HG02759 (cell line): ENCODE results near the gene ZFP64.
"Not testable (repeated sequence)": the region's sequence is repeated elsewhere in the genome, so short reads cannot be mapped to it uniquely, and the experiment has no call there.

Experiments
- ATAC-seq: cut with Tn5 transposase; IDR thresholded peaks from one replicate; pipeline ENCODE4 v1.9.1; 2021; ENCODE audit warnings: mild to moderate bottlenecking, moderate library complexity; ENCODE audit not compliant: unreplicated experiment

The ZFP64 gene

DNA sequence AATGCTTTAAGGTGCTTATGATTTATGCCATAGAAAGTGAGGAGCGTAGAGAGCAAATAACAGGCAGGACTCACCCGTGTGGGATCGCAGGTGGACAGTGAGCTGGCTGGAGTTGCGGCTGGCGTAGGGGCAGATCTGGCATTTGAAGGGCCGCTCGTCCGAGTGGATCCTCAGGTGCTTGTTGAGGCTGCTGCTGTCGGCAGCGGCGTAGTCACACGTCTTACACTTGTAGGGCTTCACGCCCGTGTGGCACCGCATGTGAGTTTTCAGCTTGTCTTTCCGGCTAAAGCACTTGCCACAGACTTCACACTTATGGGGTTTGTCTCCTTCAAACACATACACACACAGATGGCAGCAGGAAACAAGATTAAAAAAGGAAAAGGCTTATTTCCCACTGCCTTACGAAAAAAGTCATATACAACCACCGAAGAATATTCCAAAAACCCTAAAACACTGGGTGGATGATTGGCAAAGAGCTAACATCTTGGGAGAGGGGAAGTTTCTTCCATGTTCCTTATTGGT lies 31.5 kb downstream of the ZFP64 start:
- no peak for ATAC-seq

DNA sequence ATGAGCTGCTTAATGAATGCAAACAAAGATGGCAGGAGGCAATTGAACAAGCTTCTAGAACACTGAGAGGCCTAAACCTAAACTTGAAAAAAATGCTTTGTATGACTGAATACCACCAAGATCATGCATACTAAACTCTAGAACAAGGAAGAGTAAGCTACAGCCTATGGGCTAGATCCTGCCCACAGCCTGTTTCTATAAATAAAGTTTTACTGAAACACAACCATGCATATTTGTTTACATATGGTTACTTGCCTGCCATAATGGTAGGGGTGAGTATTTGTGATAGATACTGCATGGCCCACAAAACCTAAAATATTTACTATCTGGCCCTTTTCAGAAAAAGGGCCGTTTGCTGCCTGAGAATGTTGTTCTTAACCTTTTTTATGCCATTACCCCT lies 37.0 kb downstream of the ZFP64 start:
- ATAC-seq, result no peak

DNA sequence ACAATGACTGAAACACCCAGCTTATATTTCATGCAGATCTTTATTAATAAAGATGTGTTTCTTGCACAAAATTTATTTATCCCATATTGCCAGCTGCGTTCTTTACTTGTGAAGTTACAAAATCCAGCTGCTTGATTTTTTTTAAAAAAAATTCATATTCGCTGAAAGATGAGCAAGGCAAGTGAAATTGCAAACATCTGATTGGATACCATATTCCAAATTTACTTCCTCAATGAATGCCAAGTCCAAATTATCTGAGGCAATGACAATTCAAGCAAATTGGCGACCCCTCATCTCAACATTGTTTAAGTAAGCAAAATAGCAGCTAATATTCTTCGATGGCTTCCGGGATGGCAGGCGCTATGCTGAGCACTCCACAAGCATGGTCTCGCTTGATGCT lies 37.7 kb downstream of the ZFP64 start:
- ATAC-seq, result no peak

GRCh38 chr20:52152921-52153320 lies 38.7 kb downstream of the ZFP64 start:
- no peak for ATAC-seq

- ATAC-seq, result no peak
Observed at GRCh38 chr20:52152416-52152815, 39.2 kb downstream of the ZFP64 start.

- peak; percentile 49 for ATAC-seq
Observed at GRCh38 chr20:52150440-52151258, 40.9 kb downstream of the ZFP64 start.

DNA sequence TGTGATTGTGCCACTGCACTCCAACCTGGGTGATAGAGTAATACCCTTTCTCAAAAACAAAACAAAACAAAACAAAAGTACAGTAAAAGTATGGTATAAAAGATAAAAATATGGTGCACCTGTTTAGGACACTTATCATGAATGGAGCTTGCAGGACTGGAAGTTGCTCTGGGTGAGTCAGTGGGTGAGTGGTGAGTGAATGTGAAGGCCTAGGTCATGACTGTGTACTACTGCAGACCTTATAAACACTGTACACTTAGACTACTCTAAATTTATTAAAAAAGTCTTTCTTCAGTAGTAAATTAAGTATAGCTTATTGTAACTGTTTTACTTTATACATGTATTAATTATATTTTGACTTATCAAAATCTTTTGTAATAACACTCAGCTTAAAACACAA lies 46.0 kb downstream of the ZFP64 start:
- no peak for ATAC-seq

GRCh38 chr20:52143277-52143676 lies 48.3 kb downstream of the ZFP64 start:
- no peak for ATAC-seq

DNA sequence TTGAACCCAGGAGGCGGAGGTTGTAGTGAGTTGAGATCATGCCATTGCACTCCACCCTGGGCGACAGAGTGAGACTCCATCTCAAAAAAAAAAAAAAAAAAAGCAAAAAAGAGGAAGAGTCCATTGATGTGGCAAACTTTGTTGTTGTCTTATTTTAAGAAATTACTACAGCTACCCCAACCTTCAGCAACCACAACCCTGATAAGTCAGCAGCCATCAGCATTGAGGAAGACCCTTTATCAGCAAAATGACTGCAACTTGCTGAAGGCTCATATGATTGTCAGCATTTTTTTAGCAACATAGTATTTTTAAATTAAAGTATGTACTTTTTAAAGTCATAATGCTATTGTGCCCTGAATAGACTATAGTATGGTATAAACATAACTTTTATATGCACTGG lies 48.8 kb downstream of the ZFP64 start:
- ATAC-seq, result no peak

DNA sequence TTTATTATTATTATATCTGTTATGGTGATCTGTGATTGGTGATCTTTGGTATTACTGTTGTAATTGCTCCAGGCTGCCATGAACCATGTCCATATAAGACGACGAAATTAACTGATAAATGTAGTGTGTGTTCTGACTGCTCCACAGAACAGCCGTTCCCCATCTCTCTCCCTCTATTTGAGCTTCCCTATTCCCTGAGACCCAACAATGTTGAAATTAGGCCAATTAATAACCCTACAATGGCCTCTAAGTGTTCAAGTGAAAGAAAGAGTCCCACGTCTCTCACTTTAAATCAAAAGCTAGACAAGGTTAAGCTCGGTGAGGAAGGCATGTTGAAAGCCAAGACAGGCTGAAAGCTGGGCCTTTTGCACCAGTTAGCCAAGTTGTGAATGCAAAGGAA lies 51.6 kb downstream of the ZFP64 start:
- ATAC-seq, result no peak

GRCh38 chr20:52137850-52138249 lies 53.7 kb downstream of the ZFP64 start:
- ATAC-seq, result no peak

- ATAC-seq, result not testable (repeated sequence)
Observed at GRCh38 chr20:52133714-52134113, 57.9 kb downstream of the ZFP64 start.

DNA sequence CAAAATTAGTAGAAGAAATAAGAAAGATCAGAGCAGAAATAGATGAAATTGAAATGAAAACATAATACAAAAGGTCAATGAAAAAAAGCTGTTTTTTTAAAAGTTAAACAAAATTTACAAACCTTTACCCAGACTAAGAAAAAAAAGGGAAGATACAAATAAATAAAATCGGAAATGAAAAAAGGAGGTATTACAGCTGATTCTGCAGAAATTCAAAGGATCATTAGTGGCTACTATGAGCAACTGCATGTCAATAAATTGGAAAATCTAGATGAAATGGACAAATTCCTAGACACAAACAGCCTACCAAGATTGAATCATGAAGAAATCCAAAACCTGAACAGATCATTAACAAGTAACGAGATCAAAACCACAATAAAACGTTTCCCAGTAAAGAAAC lies 59.2 kb downstream of the ZFP64 start:
- ATAC-seq, result no peak

- ATAC-seq, result no peak
Observed at GRCh38 chr20:52131048-52131643, 60.4 kb downstream of the ZFP64 start.

- no peak for ATAC-seq
Observed at GRCh38 chr20:52130406-52130805, 61.2 kb downstream of the ZFP64 start.

- no peak for ATAC-seq
Observed at GRCh38 chr20:52129611-52130010, 62.0 kb downstream of the ZFP64 start.

- no peak for ATAC-seq
Observed at GRCh38 chr20:52127309-52127708, 64.3 kb downstream of the ZFP64 start.

DNA sequence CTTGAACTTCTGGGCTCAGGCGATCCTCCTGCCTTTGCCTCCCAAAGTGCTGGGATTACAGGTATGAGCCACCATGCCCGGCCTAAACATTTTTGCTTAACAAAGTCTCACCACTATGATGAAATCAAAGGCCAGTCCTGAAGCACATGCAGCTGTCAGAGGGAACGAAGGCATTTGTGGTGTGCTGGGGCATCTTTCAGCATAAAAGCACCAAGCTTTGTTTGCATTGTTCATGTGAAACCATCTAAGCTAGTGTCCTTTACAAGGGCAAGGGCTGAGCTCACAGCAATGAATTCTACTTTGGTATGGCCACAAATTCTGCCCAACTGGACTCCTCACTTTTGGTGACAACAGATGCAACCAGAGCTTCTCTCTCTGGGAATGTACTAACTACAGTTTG lies 66.8 kb downstream of the ZFP64 start:
- no peak for ATAC-seq

DNA sequence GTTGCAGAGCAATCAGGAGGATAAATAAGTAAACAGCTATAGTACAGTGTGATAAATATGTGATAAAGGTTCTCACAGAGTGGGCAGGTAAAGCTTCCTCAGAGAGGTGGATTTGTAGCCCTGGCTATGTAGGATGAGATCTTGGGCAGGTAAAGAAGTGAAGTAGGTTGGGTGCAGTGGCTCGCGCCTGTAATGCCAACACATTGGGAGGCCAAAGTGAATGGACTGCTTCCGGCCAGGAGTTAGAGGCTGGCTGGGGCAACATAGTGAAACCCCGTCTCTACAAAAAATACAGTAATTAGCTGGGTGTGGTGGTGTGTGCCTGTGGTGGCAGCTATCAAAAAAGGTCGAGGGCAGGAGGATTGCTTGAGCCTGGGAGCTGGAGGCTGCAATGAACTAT lies 72.9 kb downstream of the ZFP64 start:
- no peak for ATAC-seq

GRCh38 chr20:52118016-52118623 lies 73.5 kb downstream of the ZFP64 start:
- no peak for ATAC-seq

- no peak for ATAC-seq
Observed at GRCh38 chr20:52110456-52110855, 81.1 kb downstream of the ZFP64 start.
